ENCODE measurements around the gene CDHR2.

Gene CDHR2

DNA sequence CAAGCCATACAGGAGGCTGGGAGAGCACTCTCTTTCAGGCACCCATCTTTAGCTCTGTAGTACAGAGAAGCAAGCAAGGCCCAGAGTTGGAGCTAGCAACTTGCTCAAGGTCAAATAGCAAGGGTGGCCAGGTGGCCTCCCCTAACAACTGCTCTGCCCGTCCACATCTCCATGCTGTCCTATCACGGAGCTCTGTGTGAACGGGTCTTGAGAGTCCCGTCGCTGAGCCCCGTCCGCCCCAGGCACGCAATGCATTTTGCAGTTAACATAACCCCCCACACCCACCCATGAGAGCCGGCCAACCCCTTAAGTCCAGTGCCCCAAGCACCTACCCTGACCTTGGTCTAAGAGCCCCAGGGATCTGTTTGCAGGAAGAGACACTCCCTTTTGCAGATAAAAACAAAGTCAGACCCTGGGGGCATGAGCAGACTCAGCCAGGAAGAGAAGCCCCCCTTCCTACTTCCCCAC is 13.4 kb upstream of the CDHR2 start:
- no peak for DNase-seq (ENCODE audit: low read depth)
- TF ChIP-seq, protein P1, sequence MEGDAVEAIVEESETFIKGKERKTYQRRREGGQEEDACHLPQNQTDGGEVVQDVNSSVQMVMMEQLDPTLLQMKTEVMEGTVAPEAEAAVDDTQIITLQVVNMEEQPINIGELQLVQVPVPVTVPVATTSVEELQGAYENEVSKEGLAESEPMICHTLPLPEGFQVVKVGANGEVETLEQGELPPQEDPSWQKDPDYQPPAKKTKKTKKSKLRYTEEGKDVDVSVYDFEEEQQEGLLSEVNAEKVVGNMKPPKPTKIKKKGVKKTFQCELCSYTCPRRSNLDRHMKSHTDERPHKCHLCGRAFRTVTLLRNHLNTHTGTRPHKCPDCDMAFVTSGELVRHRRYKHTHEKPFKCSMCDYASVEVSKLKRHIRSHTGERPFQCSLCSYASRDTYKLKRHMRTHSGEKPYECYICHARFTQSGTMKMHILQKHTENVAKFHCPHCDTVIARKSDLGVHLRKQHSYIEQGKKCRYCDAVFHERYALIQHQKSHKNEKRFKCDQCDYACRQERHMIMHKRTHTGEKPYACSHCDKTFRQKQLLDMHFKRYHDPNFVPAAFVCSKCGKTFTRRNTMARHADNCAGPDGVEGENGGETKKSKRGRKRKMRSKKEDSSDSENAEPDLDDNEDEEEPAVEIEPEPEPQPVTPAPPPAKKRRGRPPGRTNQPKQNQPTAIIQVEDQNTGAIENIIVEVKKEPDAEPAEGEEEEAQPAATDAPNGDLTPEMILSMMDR (IDR thresholded peaks at IDR 0.05; ENCODE audit: control insufficient read depth, extremely low read depth, insufficient read depth), result no peak
- peak overlapping the region; percentile 93 for H3K4me3 ChIP-seq (ENCODE audit: low read depth, low read length)

DNA sequence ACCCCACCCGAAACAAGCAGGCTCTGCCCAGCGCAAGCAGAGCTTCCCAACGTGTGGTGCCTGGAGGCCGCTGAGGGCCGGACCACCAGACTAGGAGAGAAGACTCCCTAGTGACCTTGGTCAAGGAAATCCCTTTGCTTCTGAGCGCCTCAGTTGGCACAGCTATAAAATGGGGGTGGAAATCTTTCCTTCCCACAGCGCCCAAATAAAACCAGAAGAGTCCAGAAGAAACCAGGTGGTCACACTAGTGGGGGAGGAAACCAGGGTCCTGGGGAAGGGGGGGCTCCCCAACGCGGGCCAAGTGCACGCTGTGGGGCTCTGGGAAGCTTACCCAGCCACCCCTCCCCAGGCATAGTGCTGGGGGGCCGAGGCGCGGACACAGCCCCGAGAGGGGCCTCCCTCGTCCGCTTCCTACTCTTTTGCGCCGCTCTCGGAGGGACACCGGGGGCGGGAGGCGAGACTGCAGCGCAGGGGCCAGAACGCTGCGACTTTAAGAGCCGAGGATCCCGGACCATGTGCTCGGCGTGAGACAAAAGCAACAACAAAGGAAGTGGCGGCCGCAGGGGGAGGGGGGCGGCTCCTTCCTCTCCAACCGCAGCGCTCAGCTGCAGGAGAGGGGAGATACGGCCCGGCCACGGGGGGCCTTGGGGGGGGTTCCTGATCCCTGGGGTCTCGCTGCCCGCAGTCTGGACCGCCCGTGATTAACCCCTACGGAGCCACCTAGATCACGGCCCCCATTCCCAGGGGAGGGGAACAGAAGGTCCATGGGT is 12.8 kb upstream of the CDHR2 start:
- peak overlapping the region; percentile 93 for H3K4me3 ChIP-seq (ENCODE audit: low read depth, low read length)
- no peak for DNase-seq (ENCODE audit: low read depth)
- TF ChIP-seq, protein P1 (IDR thresholded peaks at IDR 0.05; ENCODE audit: control insufficient read depth, extremely low read depth, insufficient read depth), result no peak

DNA sequence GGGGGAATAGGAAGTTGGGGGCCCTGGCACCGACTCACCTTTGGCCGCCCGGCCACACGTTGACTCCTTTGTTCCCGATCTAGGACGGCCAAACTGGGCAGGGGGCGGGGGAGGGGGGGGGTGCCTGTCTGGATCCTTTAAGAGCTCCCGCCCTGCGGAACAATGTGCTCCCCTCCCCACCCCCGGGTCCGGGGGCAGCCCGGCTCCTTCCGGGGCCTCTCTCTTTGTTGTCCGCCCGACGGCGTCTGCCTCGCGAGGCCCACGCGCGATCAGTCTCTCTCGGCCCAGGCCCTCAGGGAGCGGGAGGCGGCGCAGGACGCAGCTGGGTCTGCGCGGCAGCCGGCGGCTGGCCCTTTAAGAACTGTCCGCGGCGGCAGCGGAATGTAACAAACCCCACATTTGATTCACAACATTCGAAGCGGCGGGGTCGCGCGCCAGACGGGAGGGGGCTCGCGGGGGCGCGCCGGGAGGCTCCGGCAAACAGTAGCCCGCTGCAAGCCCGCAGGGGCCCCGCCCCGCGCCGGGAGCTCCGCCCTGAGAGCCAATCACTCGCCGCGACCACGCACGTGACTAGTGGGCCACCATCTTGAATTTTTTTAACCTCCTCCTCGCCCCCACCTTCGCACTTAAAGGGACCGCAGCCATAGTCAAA is 12.1 kb upstream of the CDHR2 start, which contains the start of gene RNF44:
Gene RNF44 (minus strand): TSS at position 501 of the 652 bp plus-strand sequence. CDS start 4,930 bp downstream, outside the sequence.
- DNase-seq (ENCODE audit: low read depth), result peak; percentile 89
- TF ChIP-seq, protein P1 (IDR thresholded peaks at IDR 0.05; ENCODE audit: control insufficient read depth, extremely low read depth, insufficient read depth), result no peak
- peak within 1 kb of the TSS; percentile 93 for H3K4me3 ChIP-seq (ENCODE audit: low read depth, low read length)

DNA sequence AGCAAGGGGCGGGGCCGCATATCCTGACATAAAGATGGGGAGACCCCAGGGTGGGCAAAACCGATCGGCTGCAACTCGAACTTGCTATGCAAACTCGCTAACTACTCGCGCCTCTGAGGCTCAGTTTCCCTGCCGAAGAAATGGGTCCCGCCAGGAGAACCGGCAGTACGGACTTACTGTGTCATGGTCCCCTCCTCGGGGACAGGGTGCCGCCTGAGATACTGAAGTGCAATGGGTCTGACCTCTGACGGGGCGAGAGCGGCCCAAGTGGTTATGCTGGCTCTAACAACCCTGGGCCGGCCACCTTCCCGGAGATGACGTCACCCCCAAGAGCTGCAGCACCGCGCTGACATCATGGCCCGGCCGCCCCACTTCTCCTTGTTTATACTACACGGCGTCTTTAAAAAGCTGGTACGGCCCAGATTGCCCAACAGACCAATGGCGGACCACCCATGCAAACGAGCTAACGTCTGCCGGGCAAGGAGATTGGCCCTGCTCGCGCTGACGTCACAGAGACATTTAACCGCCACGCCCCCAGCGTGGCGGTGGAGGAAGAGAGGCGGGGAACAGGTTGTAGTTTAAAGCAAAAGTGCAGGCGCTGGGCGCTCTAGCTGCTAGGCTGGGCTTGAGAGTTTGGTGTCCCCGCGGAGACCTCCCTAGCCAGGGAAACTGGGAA is 11.4 kb upstream of the CDHR2 start:
- peak; percentile 98 for DNase-seq (ENCODE audit: low read depth)
- H3K4me3 ChIP-seq (ENCODE audit: low read depth, low read length), result peak overlapping the region; percentile 93
- TF ChIP-seq, protein P1 (IDR thresholded peaks at IDR 0.05; ENCODE audit: control insufficient read depth, extremely low read depth, insufficient read depth), result no peak

DNA sequence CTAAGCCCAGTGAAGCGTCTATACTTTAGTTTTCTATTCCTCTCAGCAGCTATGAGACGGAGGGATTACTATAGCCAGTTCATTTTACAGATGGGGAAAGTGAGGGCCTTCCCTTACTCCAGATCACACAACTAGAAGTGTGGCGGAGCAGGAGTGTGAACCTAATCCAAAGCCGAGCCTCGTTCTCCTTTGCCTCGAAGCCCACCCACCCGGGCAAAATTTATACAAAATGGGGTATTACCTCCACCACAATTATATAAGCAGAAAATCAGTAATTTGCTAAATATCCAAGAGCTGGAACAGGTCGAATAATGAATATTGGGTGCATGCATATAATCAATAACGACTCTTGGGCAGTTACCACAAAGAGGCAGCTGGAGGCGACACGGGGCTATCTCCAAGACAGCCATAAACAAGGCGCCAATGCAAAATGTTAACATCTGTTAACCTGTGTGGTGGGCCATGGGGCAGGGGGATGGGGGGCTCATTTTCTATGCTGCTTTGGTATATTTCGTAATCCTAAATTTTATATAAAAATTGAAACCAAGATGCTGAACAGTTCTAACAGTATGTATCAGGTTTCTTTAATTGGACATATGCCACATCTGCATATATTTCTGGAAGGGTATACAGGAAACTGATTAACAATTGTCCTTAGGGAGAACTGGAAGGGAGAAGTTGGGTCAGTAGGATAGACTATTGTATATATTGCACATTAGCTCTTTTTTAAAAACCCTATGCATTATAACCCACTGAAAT is 10.7 kb upstream of the CDHR2 start:
- no peak for DNase-seq (ENCODE audit: low read depth)
- TF ChIP-seq, protein P1 (IDR thresholded peaks at IDR 0.05; ENCODE audit: control insufficient read depth, extremely low read depth, insufficient read depth), result no peak
- H3K4me3 ChIP-seq (ENCODE audit: low read depth, low read length), result peak overlapping the region; percentile 93

DNA sequence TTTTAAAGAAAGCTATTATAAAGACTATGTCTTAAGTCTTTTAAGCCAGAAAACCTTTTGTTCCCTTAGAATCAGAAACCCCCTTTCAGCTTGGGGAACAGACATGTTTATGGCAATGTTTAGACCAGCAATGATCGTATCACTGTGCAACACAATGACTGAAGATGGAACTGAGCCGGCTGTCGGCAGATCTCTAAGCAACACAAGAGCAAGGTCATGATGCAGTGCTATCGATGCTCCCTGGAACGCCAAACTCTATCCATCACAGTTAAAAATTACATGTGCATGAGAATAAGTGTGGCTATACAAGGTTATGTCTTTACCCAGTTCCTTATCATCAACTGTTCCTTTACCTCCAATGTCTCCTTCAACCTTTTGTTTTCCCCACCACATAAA is 10.2 kb upstream of the CDHR2 start:
- TF ChIP-seq, protein P1 (IDR thresholded peaks at IDR 0.05; ENCODE audit: control insufficient read depth, extremely low read depth, insufficient read depth), result no peak
- no peak for DNase-seq (ENCODE audit: low read depth)
- peak overlapping the region; percentile 93; the same call in 1 of the 2 replicates for H3K4me3 ChIP-seq (ENCODE audit: low read depth, low read length)

Measured in LNCaP clone FGC (cell line).